Measurements from ENCODE around the gene CDH4.

Gene CDH4

GRCh38 chr20:61621035-61621730 lies 369.1 kb downstream of the CDH4 start:
- DNase-seq (ENCODE audit: low read depth in 1 of 2, low spot score in 1 of 2) = no peak
- in situ Hi-C loops (cut with HindIII; ENCODE audit: low pct_unique_long_range_greater_than_20kb, low sequenced_read_pairs) = no loop called here
- no peak for TF ChIP-seq JUND (IDR thresholded peaks at IDR 0.05; ENCODE audit: low read depth)

GRCh38 chr20:61621852-61622251 lies 369.8 kb downstream of the CDH4 start:
- in situ Hi-C loops (cut with HindIII; ENCODE audit: low pct_unique_long_range_greater_than_20kb, low sequenced_read_pairs) = no loop called here
- DNase-seq (ENCODE audit: low read depth in 1 of 2, low spot score in 1 of 2) = no peak
- no peak for TF ChIP-seq JUND (IDR thresholded peaks at IDR 0.05; ENCODE audit: low read depth)

- in situ Hi-C loops (cut with HindIII; ENCODE audit: low pct_unique_long_range_greater_than_20kb, low sequenced_read_pairs) = no loop called here
- TF ChIP-seq JUND (IDR thresholded peaks at IDR 0.05; ENCODE audit: low read depth) = no peak
Measured at GRCh38 chr20:61623451-61623850, 371.4 kb downstream of the CDH4 start.

GRCh38 chr20:61625246-61625645 lies 373.2 kb downstream of the CDH4 start:
- in situ Hi-C loops (cut with HindIII; ENCODE audit: low pct_unique_long_range_greater_than_20kb, low sequenced_read_pairs) = no loop called here
- TF ChIP-seq JUND (IDR thresholded peaks at IDR 0.05; ENCODE audit: low read depth) = no peak
- no peak for DNase-seq (ENCODE audit: low read depth in 1 of 2, low spot score in 1 of 2)

More at GRCh38 chr20:61623451-61623850, 371.4 kb downstream of the CDH4 start:
- DNase-seq (ENCODE audit: low read depth in 1 of 2, low spot score in 1 of 2) = no peak

- in situ Hi-C loops (cut with HindIII; ENCODE audit: low pct_unique_long_range_greater_than_20kb, low sequenced_read_pairs) = no loop called here
- no peak for TF ChIP-seq JUND (IDR thresholded peaks at IDR 0.05; ENCODE audit: low read depth)
- no peak for DNase-seq (ENCODE audit: low read depth in 1 of 2, low spot score in 1 of 2)
Measured at GRCh38 chr20:61626412-61626811, 374.4 kb downstream of the CDH4 start.

- no peak for TF ChIP-seq JUND (IDR thresholded peaks at IDR 0.05; ENCODE audit: low read depth)
- in situ Hi-C loops (cut with HindIII; ENCODE audit: low pct_unique_long_range_greater_than_20kb, low sequenced_read_pairs) = no loop called here
- DNase-seq (ENCODE audit: low read depth in 1 of 2, low spot score in 1 of 2) = no peak
Measured at GRCh38 chr20:61627791-61628415, 375.8 kb downstream of the CDH4 start.

- in situ Hi-C loops (cut with HindIII; ENCODE audit: low pct_unique_long_range_greater_than_20kb, low sequenced_read_pairs) = no loop called here
- no peak for DNase-seq (ENCODE audit: low read depth in 1 of 2, low spot score in 1 of 2)
- no peak for TF ChIP-seq JUND (IDR thresholded peaks at IDR 0.05; ENCODE audit: low read depth)
Measured at GRCh38 chr20:61628480-61628879, 376.4 kb downstream of the CDH4 start.

- in situ Hi-C loops (cut with HindIII; ENCODE audit: low pct_unique_long_range_greater_than_20kb, low sequenced_read_pairs) = no loop called here
- TF ChIP-seq JUND (IDR thresholded peaks at IDR 0.05; ENCODE audit: low read depth) = no peak
- DNase-seq (ENCODE audit: low read depth in 1 of 2, low spot score in 1 of 2) = no peak
Measured at GRCh38 chr20:61628901-61629601, 377.0 kb downstream of the CDH4 start.

- no peak for TF ChIP-seq JUND (IDR thresholded peaks at IDR 0.05; ENCODE audit: low read depth)
- DNase-seq (ENCODE audit: low read depth in 1 of 2, low spot score in 1 of 2) = no peak
- in situ Hi-C loops (cut with HindIII; ENCODE audit: low pct_unique_long_range_greater_than_20kb, low sequenced_read_pairs) = no loop called here
Measured at GRCh38 chr20:61629602-61630390, 377.7 kb downstream of the CDH4 start.

GRCh38 chr20:61630391-61630650 lies 378.3 kb downstream of the CDH4 start:
- in situ Hi-C loops (cut with HindIII; ENCODE audit: low pct_unique_long_range_greater_than_20kb, low sequenced_read_pairs) = no loop called here
- TF ChIP-seq JUND (IDR thresholded peaks at IDR 0.05; ENCODE audit: low read depth) = no peak
- DNase-seq (ENCODE audit: low read depth in 1 of 2, low spot score in 1 of 2) = no peak

- no peak for DNase-seq (ENCODE audit: low read depth in 1 of 2, low spot score in 1 of 2)
- no peak for TF ChIP-seq JUND (IDR thresholded peaks at IDR 0.05; ENCODE audit: low read depth)
- in situ Hi-C loops (cut with HindIII; ENCODE audit: low pct_unique_long_range_greater_than_20kb, low sequenced_read_pairs) = no loop called here
Measured at GRCh38 chr20:61630816-61631215, 378.8 kb downstream of the CDH4 start.

- in situ Hi-C loops (cut with HindIII; ENCODE audit: low pct_unique_long_range_greater_than_20kb, low sequenced_read_pairs) = no loop called here
- DNase-seq (ENCODE audit: low read depth in 1 of 2, low spot score in 1 of 2) = no peak
- TF ChIP-seq JUND (IDR thresholded peaks at IDR 0.05; ENCODE audit: low read depth) = no peak
Measured at GRCh38 chr20:61631751-61632150, 379.7 kb downstream of the CDH4 start.

- TF ChIP-seq JUND (IDR thresholded peaks at IDR 0.05; ENCODE audit: low read depth) = no peak
- in situ Hi-C loops (cut with HindIII; ENCODE audit: low pct_unique_long_range_greater_than_20kb, low sequenced_read_pairs) = no loop called here
- no peak for DNase-seq (ENCODE audit: low read depth in 1 of 2, low spot score in 1 of 2)
Measured at GRCh38 chr20:61633004-61633403, 380.9 kb downstream of the CDH4 start.

Data from T47D (cell line).